ENCODE measurements around the gene RTP5. TPM values are rescaled to one million over a fixed set of nuclear protein-coding genes. Genes with fewer than 3 reads are reported as not detected.
"Not testable (repeated sequence)": the region's sequence is repeated elsewhere in the genome, so short reads cannot be mapped to it uniquely, and the experiment has no call there.

The RTP5 gene
- total RNA-seq, 1 donor from 2014 or later: not detected

DNA sequence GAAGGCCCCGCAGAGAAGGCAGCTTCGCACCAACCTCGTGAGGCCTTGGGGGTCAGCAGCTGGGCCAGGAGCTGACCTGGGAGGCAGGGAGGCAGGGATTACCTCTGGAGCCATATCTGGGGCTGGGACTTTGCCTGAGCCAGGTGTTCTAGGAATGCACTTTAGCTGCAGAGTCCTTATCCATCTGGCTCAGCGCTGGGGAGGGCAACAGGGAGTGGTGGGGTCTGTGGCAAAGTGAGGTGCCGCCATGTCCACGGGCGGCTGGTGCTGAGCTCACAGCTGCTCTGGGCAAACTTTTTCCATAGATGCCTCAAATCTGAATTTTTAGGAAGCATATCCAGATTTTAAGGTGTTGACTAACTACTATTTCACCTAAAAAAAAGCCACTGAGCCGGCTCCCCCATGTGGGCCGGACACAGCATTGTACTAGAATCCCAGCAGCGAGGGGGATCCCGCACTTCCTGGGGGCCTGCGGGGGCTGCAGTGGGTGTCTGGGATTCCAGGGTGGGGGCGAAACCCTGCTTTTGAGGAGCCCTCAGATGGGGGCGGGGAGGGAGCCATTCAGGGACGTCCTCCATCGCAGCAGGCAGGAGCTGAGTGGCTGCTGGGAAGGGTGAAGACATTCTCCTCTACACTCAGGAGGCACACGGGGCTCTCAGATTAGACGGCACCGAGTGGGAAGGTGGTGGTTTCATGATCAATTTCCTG is 34.6 kb downstream of the RTP5 start:
- peaks cover 62% of the 10 kb centered on the region for H3K27me3 ChIP-seq (ENCODE audit: low read depth)
- H3K36me3 ChIP-seq: no peaks in the 10 kb centered on the region
- H3K4me1 ChIP-seq: peaks cover 14% of the 10 kb centered on the region
- no peak overlapping the region for H3K4me3 ChIP-seq
- no peak for DNase-seq
- intact Hi-C loops (cut with micrococcal nuclease): no loop called here
- TF ChIP-seq, protein P1, sequence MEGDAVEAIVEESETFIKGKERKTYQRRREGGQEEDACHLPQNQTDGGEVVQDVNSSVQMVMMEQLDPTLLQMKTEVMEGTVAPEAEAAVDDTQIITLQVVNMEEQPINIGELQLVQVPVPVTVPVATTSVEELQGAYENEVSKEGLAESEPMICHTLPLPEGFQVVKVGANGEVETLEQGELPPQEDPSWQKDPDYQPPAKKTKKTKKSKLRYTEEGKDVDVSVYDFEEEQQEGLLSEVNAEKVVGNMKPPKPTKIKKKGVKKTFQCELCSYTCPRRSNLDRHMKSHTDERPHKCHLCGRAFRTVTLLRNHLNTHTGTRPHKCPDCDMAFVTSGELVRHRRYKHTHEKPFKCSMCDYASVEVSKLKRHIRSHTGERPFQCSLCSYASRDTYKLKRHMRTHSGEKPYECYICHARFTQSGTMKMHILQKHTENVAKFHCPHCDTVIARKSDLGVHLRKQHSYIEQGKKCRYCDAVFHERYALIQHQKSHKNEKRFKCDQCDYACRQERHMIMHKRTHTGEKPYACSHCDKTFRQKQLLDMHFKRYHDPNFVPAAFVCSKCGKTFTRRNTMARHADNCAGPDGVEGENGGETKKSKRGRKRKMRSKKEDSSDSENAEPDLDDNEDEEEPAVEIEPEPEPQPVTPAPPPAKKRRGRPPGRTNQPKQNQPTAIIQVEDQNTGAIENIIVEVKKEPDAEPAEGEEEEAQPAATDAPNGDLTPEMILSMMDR (IDR thresholded peaks at IDR 0.05; ENCODE audit: borderline replicate concordance): no peak
- no peak overlapping the region for H3K27ac ChIP-seq (replicated peaks)
- H3K9me3 ChIP-seq (replicated peaks): no peaks in the 10 kb centered on the region

GRCh38 chr2:241904791-241905710 is 35.5 kb downstream of the RTP5 start:
- Histone ChIP-seq H3K4me3 (no peak overlapping the region), H3K36me3 (no peaks in the 10 kb centered on the region), H3K27ac (replicated peaks) (no peak overlapping the region), H3K27me3 (ENCODE audit: low read depth) (peaks cover 68% of the 10 kb centered on the region), H3K9me3 (replicated peaks) (no peaks in the 10 kb centered on the region), H3K4me1 (peaks cover 7% of the 10 kb centered on the region)
- intact Hi-C loops (cut with micrococcal nuclease): no loop called here
- no peak for DNase-seq
- TF ChIP-seq, protein P1 (IDR thresholded peaks at IDR 0.05; ENCODE audit: borderline replicate concordance): no peak

GRCh38 chr2:241905716-241906377 is 36.3 kb downstream of the RTP5 start:
- peaks cover 68% of the 10 kb centered on the region for H3K27me3 ChIP-seq (ENCODE audit: low read depth)
- intact Hi-C loops (cut with micrococcal nuclease): no loop called here
- H3K36me3 ChIP-seq: no peaks in the 10 kb centered on the region
- no peaks in the 10 kb centered on the region for H3K9me3 ChIP-seq (replicated peaks)
- H3K4me3 ChIP-seq: no peak overlapping the region
- no peak for DNase-seq
- H3K4me1 ChIP-seq: no peaks in the 10 kb centered on the region
- no peak overlapping the region for H3K27ac ChIP-seq (replicated peaks)
- TF ChIP-seq, protein P1 (IDR thresholded peaks at IDR 0.05; ENCODE audit: borderline replicate concordance): no peak

DNA sequence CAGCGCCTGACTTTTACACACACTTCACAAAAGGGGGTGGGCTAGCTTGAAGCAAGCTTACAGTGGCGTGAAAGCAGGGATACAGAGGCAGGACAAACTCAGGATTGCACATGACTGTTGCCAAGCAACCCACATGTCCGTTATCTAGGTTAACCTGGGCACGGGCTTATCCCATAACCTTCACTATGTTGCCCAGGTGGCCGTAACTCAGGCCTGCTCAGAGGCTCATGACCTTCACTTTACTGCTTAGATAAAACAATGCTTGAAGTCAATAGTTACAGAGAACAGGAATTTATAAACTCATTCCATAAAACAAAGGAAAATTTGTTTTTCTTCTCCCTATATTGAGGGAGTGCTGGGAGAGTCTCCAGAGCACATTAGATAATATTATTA is 36.8 kb downstream of the RTP5 start:
- intact Hi-C loops (cut with micrococcal nuclease); H3K9me3 ChIP-seq (replicated peaks); DNase-seq; H3K27ac ChIP-seq (replicated peaks); H3K4me1 ChIP-seq; H3K36me3 ChIP-seq; H3K4me3 ChIP-seq: not testable (repeated sequence)
- peaks cover 63% of the 10 kb centered on the region for H3K27me3 ChIP-seq (ENCODE audit: low read depth)

DNA sequence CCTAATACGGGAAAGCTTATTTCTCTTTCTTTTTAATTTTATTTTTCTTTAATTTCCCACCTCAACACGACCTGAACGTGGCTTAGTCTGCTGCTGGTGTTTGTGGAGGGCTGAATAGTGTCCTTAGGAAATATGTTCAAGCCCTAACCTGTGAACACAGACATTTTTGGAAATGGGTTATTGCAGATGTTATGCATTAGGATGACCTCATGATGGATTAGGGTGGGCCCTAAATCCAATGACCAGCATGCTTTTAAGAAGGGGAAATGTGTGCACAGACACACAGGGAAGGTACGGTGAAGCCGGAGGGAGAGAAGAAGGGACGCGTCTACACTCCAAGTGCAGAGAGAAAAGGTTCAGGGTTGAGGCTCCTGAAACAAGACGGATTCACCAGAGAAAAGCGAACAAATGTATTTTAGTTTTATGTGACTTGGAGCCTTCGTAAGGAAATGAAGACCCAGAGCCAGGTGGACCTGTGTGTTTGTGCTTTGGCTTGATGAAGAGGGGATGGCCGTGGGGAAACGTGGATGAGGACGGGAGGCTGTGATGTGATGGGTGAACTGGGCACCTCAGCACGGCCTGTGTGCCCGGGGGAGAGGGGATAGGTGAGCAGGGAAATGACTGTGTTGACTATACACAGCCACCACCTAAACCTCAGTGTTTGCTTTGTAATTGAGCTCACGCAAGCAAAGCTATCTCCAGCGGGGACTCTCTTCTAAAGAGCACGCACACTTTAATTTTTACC is 37.5 kb downstream of the RTP5 start:
- Histone ChIP-seq H3K9me3 (replicated peaks) (no peaks in the 10 kb centered on the region), H3K4me1 (no peaks in the 10 kb centered on the region), H3K27me3 (ENCODE audit: low read depth) (peaks cover 59% of the 10 kb centered on the region), H3K27ac (replicated peaks) (no peak overlapping the region), H3K36me3 (no peaks in the 10 kb centered on the region), H3K4me3 (no peak overlapping the region)
- DNase-seq: no peak
- intact Hi-C loops (cut with micrococcal nuclease): no loop called here
- TF ChIP-seq, protein P1 (IDR thresholded peaks at IDR 0.05; ENCODE audit: borderline replicate concordance): no peak

DNA sequence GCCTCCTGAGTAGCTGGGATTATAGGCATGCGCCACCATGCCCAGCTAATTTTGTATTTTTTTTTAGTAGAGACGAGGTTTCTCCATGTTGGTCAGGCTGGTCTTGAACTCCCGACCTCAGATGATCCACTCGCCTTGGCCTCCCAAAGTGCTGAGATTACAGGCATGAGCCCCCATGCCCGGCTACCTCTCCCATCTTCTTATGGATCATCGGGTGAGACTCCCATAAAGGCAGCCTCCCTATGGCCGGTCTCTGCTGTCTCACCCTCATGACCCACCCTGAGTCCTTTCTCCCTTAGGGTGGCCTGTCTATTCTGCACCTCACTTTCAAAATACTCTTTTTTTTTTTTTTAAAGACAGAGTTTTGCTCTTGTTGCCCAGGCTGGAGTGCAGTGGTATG is 38.3 kb downstream of the RTP5 start:
- DNase-seq; H3K36me3 ChIP-seq; H3K9me3 ChIP-seq (replicated peaks); H3K27ac ChIP-seq (replicated peaks); H3K4me1 ChIP-seq; H3K4me3 ChIP-seq; intact Hi-C loops (cut with micrococcal nuclease): not testable (repeated sequence)
- H3K27me3 ChIP-seq (ENCODE audit: low read depth): peaks cover 54% of the 10 kb centered on the region
